GM20000 (cell line): ENCODE measurements around the gene CEP83.

Experiments
- DNase-seq: peaks from one replicate; pipeline ENCODE4 v3.0.0; 2012; ENCODE audit warnings: low spot score
- CTCF ChIP-seq: IDR thresholded peaks from 2 replicates; pipeline ENCODE4 v1.5.1; 2012; ENCODE audit warnings: mild to moderate bottlenecking, control low read depth; ENCODE audit errors: extremely low read depth, missing control alignments

Gene CEP83

GRCh38 chr12:94498698-94499097 lies 39.0 kb upstream of the CEP83 start:
- DNase-seq: no peak
- TF ChIP-seq CTCF: no peak

GRCh38 chr12:94498073-94498472 lies 38.4 kb upstream of the CEP83 start:
- TF ChIP-seq CTCF: no peak

GRCh38 chr12:94495445-94496115 lies 35.9 kb upstream of the CEP83 start:
- DNase-seq: no peak
- TF ChIP-seq CTCF: no peak

More at GRCh38 chr12:94498073-94498472, 38.4 kb upstream of the CEP83 start:
- DNase-seq: no peak

- no peak for DNase-seq
- TF ChIP-seq CTCF: no peak
Measured at GRCh38 chr12:94491489-94491888, 31.8 kb upstream of the CEP83 start.

- TF ChIP-seq CTCF: no peak
- DNase-seq: peak; percentile 51
Measured at GRCh38 chr12:94488463-94488862, 28.8 kb upstream of the CEP83 start.

- no peak for DNase-seq
- TF ChIP-seq CTCF: no peak
Measured at GRCh38 chr12:94481734-94482133, 22.1 kb upstream of the CEP83 start.

- no peak for TF ChIP-seq CTCF
Measured at GRCh38 chr12:94469522-94469921, 9.9 kb upstream of the CEP83 start.

More at GRCh38 chr12:94469522-94469921, 9.9 kb upstream of the CEP83 start:
- no peak for DNase-seq
